HL-60 (cell line): ENCODE data around the gene TMEM63C.

Experiments
- DNase-seq, 2 experiments: peaks; one replicate each; pipeline ENCODE4 v3.0.0-alpha.2; 2010 to 2020; ENCODE audit warnings: low read depth in 1 of 2, low spot score in 1 of 2
- H3K27ac ChIP-seq: fragments of 250-450 bp; sonication (Bioruptor Pico); replicated peaks from 2 replicates; pipeline ENCODE4 v1.5.1; 2020; ENCODE audit warnings: mild to moderate bottlenecking, moderate library complexity
- H3K27me3 ChIP-seq: fragments of 250-450 bp; sonication (Bioruptor Pico); 2 replicates; pipeline ENCODE4 v1.5.1; 2021; ENCODE audit warnings: mild to moderate bottlenecking, moderate library complexity; ENCODE audit not compliant: insufficient read depth, poor library complexity, severe bottlenecking
- H3K4me3 ChIP-seq: replicated peaks from 2 replicates; pipeline ENCODE4 v1.5.1; 2011; ENCODE audit warnings: mild to moderate bottlenecking, control low read depth, low read length; ENCODE audit not compliant: insufficient read depth
- GABPA ChIP-seq: IDR thresholded peaks from 2 replicates; pipeline ENCODE4 v1.6.1; 2012; ENCODE audit warnings: low read depth
- POLR2AphosphoS5 ChIP-seq: IDR thresholded peaks from 2 replicates; pipeline ENCODE4 v1.6.1; 2012; ENCODE audit warnings: low read depth
- SPI1 ChIP-seq: IDR thresholded peaks from 2 replicates; pipeline ENCODE4 v1.6.1; 2012; ENCODE audit warnings: low read depth, mild to moderate bottlenecking, borderline replicate concordance
- TF ChIP-seq, protein P1 (sequence below): IDR thresholded peaks from 2 replicates; pipeline ENCODE4 v1.6.1; 2012; ENCODE audit warnings: low read depth; ENCODE audit not compliant: insufficient replicate concordance
- TF ChIP-seq, protein P2 (sequence below): IDR thresholded peaks from one replicate; pipeline ENCODE4 v1.5.1; 2011; ENCODE audit warnings: low read length, control low read depth, inconsistent platforms; ENCODE audit not compliant: insufficient read depth

The TMEM63C gene

DNA sequence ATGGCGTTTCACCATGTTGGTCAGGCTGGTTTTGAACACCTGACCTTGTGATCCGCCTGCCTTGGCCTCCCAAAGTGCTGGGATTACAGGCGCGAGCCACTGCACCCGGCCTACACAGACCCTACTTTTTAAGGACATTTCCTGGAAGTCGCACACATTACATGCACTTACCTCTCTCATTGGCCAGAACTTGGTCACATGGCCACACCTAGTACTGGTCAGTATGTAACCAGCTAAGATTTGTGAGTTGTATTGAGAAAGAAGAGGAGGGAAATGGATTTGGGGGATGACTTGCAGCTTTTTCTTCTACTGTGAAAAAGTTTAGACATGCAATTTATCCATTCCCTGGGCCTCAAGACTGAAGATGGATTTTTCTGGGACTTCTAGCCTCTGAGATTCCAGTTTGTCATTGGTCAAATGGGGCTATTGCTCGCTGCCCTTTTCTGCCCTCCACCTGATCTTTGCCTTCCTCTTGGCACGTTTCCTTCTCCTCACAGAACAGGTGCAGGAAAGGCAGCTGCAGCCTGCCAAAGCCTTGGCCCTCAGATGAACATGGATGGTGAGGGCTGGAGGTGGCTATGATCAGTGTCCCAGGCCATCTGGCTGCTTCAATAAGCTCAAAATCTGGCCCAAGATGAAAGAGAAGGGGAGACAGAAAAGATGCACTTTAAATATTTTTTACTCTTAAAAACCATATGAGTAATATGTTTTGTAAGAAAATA is 32.9 kb upstream of the TMEM63C start:
- TF ChIP-seq POLR2AphosphoS5, result no peak
- TF ChIP-seq, protein P1, sequence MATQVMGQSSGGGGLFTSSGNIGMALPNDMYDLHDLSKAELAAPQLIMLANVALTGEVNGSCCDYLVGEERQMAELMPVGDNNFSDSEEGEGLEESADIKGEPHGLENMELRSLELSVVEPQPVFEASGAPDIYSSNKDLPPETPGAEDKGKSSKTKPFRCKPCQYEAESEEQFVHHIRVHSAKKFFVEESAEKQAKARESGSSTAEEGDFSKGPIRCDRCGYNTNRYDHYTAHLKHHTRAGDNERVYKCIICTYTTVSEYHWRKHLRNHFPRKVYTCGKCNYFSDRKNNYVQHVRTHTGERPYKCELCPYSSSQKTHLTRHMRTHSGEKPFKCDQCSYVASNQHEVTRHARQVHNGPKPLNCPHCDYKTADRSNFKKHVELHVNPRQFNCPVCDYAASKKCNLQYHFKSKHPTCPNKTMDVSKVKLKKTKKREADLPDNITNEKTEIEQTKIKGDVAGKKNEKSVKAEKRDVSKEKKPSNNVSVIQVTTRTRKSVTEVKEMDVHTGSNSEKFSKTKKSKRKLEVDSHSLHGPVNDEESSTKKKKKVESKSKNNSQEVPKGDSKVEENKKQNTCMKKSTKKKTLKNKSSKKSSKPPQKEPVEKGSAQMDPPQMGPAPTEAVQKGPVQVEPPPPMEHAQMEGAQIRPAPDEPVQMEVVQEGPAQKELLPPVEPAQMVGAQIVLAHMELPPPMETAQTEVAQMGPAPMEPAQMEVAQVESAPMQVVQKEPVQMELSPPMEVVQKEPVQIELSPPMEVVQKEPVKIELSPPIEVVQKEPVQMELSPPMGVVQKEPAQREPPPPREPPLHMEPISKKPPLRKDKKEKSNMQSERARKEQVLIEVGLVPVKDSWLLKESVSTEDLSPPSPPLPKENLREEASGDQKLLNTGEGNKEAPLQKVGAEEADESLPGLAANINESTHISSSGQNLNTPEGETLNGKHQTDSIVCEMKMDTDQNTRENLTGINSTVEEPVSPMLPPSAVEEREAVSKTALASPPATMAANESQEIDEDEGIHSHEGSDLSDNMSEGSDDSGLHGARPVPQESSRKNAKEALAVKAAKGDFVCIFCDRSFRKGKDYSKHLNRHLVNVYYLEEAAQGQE, result no peak
- no peak for TF ChIP-seq GABPA
- DNase-seq, result no peak
- no peak overlapping the region for H3K4me3 ChIP-seq
- no peak overlapping the region for H3K27ac ChIP-seq
- H3K27me3 ChIP-seq, result no peaks in the 10 kb centered on the region

DNA sequence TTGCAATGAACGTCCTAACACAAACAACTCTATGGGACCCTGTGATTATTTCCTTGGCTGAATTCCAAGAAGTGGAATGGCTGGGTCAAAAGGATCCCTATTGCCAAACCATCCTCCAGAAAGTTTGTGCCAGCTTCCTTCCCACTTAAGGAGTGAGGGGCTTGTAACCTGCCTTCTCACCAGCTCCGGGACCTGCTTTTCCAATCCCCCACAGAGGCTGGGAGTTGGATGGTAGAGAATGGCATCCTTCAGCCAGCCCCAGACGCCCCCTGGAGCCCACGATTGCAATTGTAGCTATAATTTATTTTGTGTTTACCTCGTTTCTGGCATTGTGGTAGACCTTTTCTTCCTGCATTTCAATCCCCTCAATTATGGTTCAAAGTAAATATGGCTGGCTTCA is 30.4 kb upstream of the TMEM63C start:
- H3K4me3 ChIP-seq, result no peak overlapping the region
- no peak overlapping the region for H3K27ac ChIP-seq
- TF ChIP-seq SPI1, result no peak
- TF ChIP-seq, protein P1, result no peak
- no peak for TF ChIP-seq GABPA
- TF ChIP-seq, protein P2, sequence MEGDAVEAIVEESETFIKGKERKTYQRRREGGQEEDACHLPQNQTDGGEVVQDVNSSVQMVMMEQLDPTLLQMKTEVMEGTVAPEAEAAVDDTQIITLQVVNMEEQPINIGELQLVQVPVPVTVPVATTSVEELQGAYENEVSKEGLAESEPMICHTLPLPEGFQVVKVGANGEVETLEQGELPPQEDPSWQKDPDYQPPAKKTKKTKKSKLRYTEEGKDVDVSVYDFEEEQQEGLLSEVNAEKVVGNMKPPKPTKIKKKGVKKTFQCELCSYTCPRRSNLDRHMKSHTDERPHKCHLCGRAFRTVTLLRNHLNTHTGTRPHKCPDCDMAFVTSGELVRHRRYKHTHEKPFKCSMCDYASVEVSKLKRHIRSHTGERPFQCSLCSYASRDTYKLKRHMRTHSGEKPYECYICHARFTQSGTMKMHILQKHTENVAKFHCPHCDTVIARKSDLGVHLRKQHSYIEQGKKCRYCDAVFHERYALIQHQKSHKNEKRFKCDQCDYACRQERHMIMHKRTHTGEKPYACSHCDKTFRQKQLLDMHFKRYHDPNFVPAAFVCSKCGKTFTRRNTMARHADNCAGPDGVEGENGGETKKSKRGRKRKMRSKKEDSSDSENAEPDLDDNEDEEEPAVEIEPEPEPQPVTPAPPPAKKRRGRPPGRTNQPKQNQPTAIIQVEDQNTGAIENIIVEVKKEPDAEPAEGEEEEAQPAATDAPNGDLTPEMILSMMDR, result no peak
- no peak for TF ChIP-seq POLR2AphosphoS5
- H3K27me3 ChIP-seq, result no peaks in the 10 kb centered on the region
- DNase-seq, result no peak

DNA sequence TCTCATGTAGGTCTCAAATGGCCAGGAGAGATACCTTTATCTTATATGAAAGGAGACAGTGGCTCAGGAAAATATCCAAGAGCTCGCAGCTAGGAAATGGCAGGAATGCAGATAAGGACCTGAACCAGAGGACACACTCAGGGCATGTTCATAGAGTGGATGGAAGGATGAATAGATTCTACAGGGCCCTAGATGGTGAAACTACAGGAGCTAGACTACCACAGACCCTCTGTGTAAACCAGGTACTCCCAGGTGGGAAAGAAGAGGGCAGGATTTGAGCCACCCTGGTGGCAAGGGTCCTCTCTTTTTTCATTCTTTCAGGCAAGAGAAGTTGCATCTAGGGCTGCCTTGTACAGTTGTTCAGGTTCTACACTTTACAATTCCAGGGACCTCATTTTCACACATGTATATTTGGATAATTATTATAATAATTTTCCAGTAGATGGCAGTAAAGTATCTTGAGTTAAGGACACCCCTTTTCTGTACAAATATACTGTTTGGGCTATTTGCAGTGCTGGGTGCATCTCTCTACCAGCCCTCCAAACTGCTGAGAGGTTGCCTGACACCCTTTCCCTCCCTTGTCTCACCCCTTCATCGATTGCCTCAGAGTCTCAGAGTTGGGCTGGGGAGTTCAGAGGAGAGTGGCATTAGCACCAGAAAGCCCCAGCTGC is 29.5 kb upstream of the TMEM63C start:
- Histone ChIP-seq H3K27me3 (no peaks in the 10 kb centered on the region), H3K27ac (no peak overlapping the region), H3K4me3 (no peak overlapping the region)
- TF ChIP-seq, protein P2, result no peak
- no peak for TF ChIP-seq POLR2AphosphoS5
- TF ChIP-seq, protein P1, result no peak
- TF ChIP-seq SPI1, result no peak
- no peak for TF ChIP-seq GABPA
- DNase-seq, result no peak
